Measurements from ENCODE around the gene ADAM12. TPM values are rescaled to one million over a fixed set of nuclear protein-coding genes. Genes with fewer than 3 reads are reported as not detected.
"Not testable (repeated sequence)": the region's sequence is repeated elsewhere in the genome, so short reads cannot be mapped to it uniquely, and the experiment has no call there.

Gene ADAM12
- total RNA-seq, 1 experiment from 2014 or later, result 0.24 TPM

GRCh38 chr10:126380352-126381076 lies 7.8 kb downstream of the ADAM12 start:
- no peak for TF ChIP-seq CTCF (conservative IDR thresholded peaks at IDR 0.05)
- H2AFZ ChIP-seq (ENCODE audit: low read length), result no peak overlapping the region

GRCh38 chr10:126379166-126379565 lies 9.1 kb downstream of the ADAM12 start:
- DNase-seq; H3K4ac ChIP-seq (ENCODE audit: low read depth, low read length); H3K4me2 ChIP-seq (ENCODE audit: insufficient read depth, insufficient read length, low read length); H3K23ac ChIP-seq (ENCODE audit: insufficient read length, low read depth, low read length); H3K27ac Mint-ChIP-seq; H3K27me3 ChIP-seq (ENCODE audit: insufficient read depth, low read length); H3K56ac ChIP-seq (ENCODE audit: insufficient read length, low read depth, low read length); H2AK5ac ChIP-seq (ENCODE audit: insufficient read length, low read length); H4K91ac ChIP-seq (ENCODE audit: insufficient read length, low read depth, low read length); H3T11ph ChIP-seq (ENCODE audit: low read length); H3K4me3 Mint-ChIP-seq; H3K27me3 Mint-ChIP-seq (ENCODE audit: low read depth); H3K9ac ChIP-seq (ENCODE audit: extremely low read depth, insufficient read length, low read length); H2BK120ac ChIP-seq (ENCODE audit: low read depth, low read length, poor library complexity, severe bottlenecking); H3K9me3 ChIP-seq (ENCODE audit: control insufficient read depth, low read depth, low read length); H3K23me2 ChIP-seq (ENCODE audit: insufficient read length, low read depth, low read length, poor library complexity, severe bottlenecking); H4K8ac ChIP-seq (replicated peaks; ENCODE audit: insufficient read length, low read depth, low read length); H2BK12ac ChIP-seq (ENCODE audit: insufficient read length, low read depth, low read length); H3K4me1 ChIP-seq (ENCODE audit: insufficient read depth, low read length); H4K20me1 ChIP-seq (ENCODE audit: control insufficient read depth, insufficient read depth, insufficient read length); H2BK15ac ChIP-seq (ENCODE audit: low read depth, low read length); H3K14ac ChIP-seq (ENCODE audit: insufficient read depth, low read length); H2BK5ac ChIP-seq (ENCODE audit: insufficient read length, low read length); H2BK20ac ChIP-seq (ENCODE audit: low read depth, low read length, poor library complexity, severe bottlenecking); H3K27ac ChIP-seq (ENCODE audit: insufficient read length, low read depth, low read length); H3K79me1 ChIP-seq (ENCODE audit: insufficient read depth, low read depth, low read length, poor library complexity, severe bottlenecking); H3K18ac ChIP-seq (ENCODE audit: insufficient read length, low read depth, low read length); H3K79me2 ChIP-seq (ENCODE audit: insufficient read depth, low read length); H4K5ac ChIP-seq (ENCODE audit: insufficient read length, low read depth, low read length); H2AFZ ChIP-seq (ENCODE audit: low read length): not testable (repeated sequence)
- Mint-ChIP-seq H3K4me1 (peaks cover 9 to 10% of the 10 kb centered on the region in 2 experiments; a peak in 2 of 4 replicates), H3K36me3 (ENCODE audit: insufficient read depth in 1 of 3, low read depth in 3 of 3) (peaks cover 5 to 33% (median 17%) of the 10 kb centered on the region in 3 experiments), H3K9me3 (peaks cover 28 to 38% of the 10 kb centered on the region in 2 experiments)
- no CpG with 5 or more reads among the region's 3 CpGs for WGBS (ENCODE audit: extremely low coverage, insufficient read length, low lambda C conversion rate)

More at GRCh38 chr10:126380352-126381076, 7.8 kb downstream of the ADAM12 start:
- Mint-ChIP-seq H3K4me3 (no peak overlapping the region), H3K27me3 (ENCODE audit: low read depth) (peaks cover 7% of the 10 kb centered on the region; the same call in 1 of the 2 replicates), H3K9me3 (peaks cover 16 to 25% of the 10 kb centered on the region in 2 experiments), H3K36me3 (ENCODE audit: insufficient read depth in 1 of 3, low read depth in 3 of 3) (peaks cover 0 to 20% (median 6%) of the 10 kb centered on the region in 3 experiments; a peak in 6 of 7 replicates), H3K27ac (no peak overlapping the region), H3K4me1 (peaks cover 7 to 14% of the 10 kb centered on the region in 2 experiments; a peak in 1 of 4 replicates)
- Histone ChIP-seq H3K4me2 (ENCODE audit: insufficient read depth, insufficient read length, low read length) (no peak overlapping the region), H3K18ac (ENCODE audit: insufficient read length, low read depth, low read length) (no peak overlapping the region), H3K14ac (ENCODE audit: insufficient read depth, low read length) (no peak overlapping the region), H2BK15ac (ENCODE audit: low read depth, low read length) (no peak overlapping the region), H3K9me3 (ENCODE audit: control insufficient read depth, low read depth, low read length) (no peaks in the 10 kb centered on the region), H4K91ac (ENCODE audit: insufficient read length, low read depth, low read length) (no peak overlapping the region), H3K27ac (ENCODE audit: insufficient read length, low read depth, low read length) (no peak overlapping the region), H3K79me1 (ENCODE audit: insufficient read depth, low read depth, low read length, poor library complexity, severe bottlenecking) (no peaks in the 10 kb centered on the region), H2BK120ac (ENCODE audit: low read depth, low read length, poor library complexity, severe bottlenecking) (no peak overlapping the region), H3K9ac (ENCODE audit: extremely low read depth, insufficient read length, low read length) (no peak overlapping the region), H3K23ac (ENCODE audit: insufficient read length, low read depth, low read length) (no peak overlapping the region), H4K20me1 (ENCODE audit: control insufficient read depth, insufficient read depth, insufficient read length) (no peaks in the 10 kb centered on the region), H3K56ac (ENCODE audit: insufficient read length, low read depth, low read length) (no peak overlapping the region), H4K8ac (replicated peaks; ENCODE audit: insufficient read length, low read depth, low read length) (no peak overlapping the region), H3K79me2 (ENCODE audit: insufficient read depth, low read length) (no peaks in the 10 kb centered on the region), H2BK12ac (ENCODE audit: insufficient read length, low read depth, low read length) (no peak overlapping the region), H2BK20ac (ENCODE audit: low read depth, low read length, poor library complexity, severe bottlenecking) (no peak overlapping the region), H3K4me1 (ENCODE audit: insufficient read depth, low read length) (no peaks in the 10 kb centered on the region), H4K5ac (ENCODE audit: insufficient read length, low read depth, low read length) (no peak overlapping the region), H3K4ac (ENCODE audit: low read depth, low read length) (no peak overlapping the region), H3K27me3 (ENCODE audit: insufficient read depth, low read length) (no peaks in the 10 kb centered on the region), H3T11ph (ENCODE audit: low read length) (no peak overlapping the region), H3K23me2 (ENCODE audit: insufficient read length, low read depth, low read length, poor library complexity, severe bottlenecking) (no peaks in the 10 kb centered on the region), H2AK5ac (ENCODE audit: insufficient read length, low read length) (no peak overlapping the region), H2BK5ac (ENCODE audit: insufficient read length, low read length) (no peak overlapping the region)
- DNase-seq, result no peak
- WGBS (ENCODE audit: extremely low coverage, insufficient read length, low lambda C conversion rate), result no CpG with 5 or more reads among the region's 7 CpGs

All from H9 (cell line).